ENCODE measurements around the gene PLPP3. TPM values are rescaled to one million over a fixed set of nuclear protein-coding genes. Genes with fewer than 3 reads are reported as not detected.

PLPP3 gene
- total RNA-seq, 1 experiment from 2014 or later: 3.4 TPM

DNA sequence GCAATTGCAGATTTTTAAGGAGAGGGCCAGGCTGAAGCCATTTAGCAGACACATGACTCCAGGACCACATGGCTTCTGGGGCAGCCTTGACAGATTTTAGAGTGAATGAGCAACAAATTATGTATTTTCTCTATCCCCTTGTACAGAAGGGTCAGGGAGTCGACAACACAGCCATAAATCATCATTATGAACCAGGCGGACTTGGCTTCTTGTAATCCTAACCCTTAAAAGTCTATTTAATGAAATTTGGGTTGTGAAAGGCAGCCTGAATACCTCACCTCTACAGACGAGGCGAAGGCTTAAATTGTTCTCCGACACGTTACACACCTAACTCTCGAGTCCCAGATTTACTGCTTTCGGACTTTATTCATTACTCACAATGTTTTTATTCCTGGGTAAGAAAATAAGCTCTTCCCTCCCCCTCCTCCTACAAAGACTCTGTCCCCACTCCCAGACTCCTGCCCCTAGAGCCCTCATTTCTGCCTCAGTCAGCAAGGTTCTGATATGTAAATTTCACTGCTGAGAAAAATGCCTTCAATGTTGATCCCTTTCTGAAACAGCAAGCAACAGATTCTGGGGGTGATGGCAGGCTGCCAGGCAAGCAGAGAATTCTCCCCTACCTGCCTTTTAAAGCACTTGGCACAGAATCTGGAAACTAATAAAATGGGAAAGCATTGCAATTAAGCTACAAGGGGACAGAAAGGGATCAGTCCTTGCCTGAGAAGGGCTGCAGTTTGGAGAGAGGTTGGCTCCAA, 51.6 kb downstream of the PLPP3 start:
- Histone ChIP-seq H3K4me1 (ENCODE audit: control insufficient read depth in 1 of 2, insufficient read depth in 2 of 2, low read length in 2 of 2) (no peaks in the 10 kb centered on the region; a peak in 1 of 4 replicates), H4K20me1 (ENCODE audit: insufficient read depth) (no peaks in the 10 kb centered on the region), H3K4me3 (replicated peaks in 1 of 2; ENCODE audit: low read depth in 1 of 2, low read length in 2 of 2) (no peak overlapping the region), H3K36me3 (ENCODE audit: control insufficient read depth in 1 of 2, insufficient read depth in 2 of 2, low read length in 2 of 2) (no peaks in the 10 kb centered on the region), H3K4me2 (ENCODE audit: low read length) (no peak overlapping the region), H3K79me2 (ENCODE audit: insufficient read depth, low read length) (no peaks in the 10 kb centered on the region), H3K9me3 (ENCODE audit: control insufficient read depth in 1 of 2, insufficient read depth in 1 of 2, low read depth in 1 of 2, low read length in 2 of 2) (no peaks in the 10 kb centered on the region), H2AFZ (ENCODE audit: low read depth, low read length, poor library complexity, severe bottlenecking) (no peak overlapping the region), H3K9me2 (ENCODE audit: insufficient read depth) (no peaks in the 10 kb centered on the region), H3K9ac (ENCODE audit: low read length) (no peak overlapping the region), H3K27ac (ENCODE audit: low read depth, low read length) (no peak overlapping the region), H3K27me3 (ENCODE audit: insufficient read depth, low read length) (no peaks in the 10 kb centered on the region)
- TF ChIP-seq RAD21 (IDR thresholded peaks at IDR 0.05; ENCODE audit: low read depth) (no peak), SIN3A (IDR thresholded peaks at IDR 0.05; ENCODE audit: low read depth) (no peak), EZH2 (IDR thresholded peaks at IDR 0.05) (no peak), YY1 (IDR thresholded peaks at IDR 0.05; ENCODE audit: extremely low read depth, insufficient replicate concordance, low read depth, low read length) (no peak), POLR2AphosphoS5 (IDR thresholded peaks at IDR 0.05; ENCODE audit: low read depth, low read length) (no peak), SP1 (IDR thresholded peaks at IDR 0.05; ENCODE audit: low read depth) (no peak), ELF1 (IDR thresholded peaks at IDR 0.05; ENCODE audit: borderline replicate concordance, low read depth) (no peak), EGR1 (IDR thresholded peaks at IDR 0.05; ENCODE audit: low read depth) (no peak), TCF7L2 (IDR thresholded peaks at IDR 0.05; ENCODE audit: borderline replicate concordance, extremely low read depth, insufficient read depth, insufficient read length) (no peak), EZH2phosphoT487 (IDR thresholded peaks at IDR 0.05; ENCODE audit: borderline replicate concordance) (no peak)
- TF ChIP-seq, protein P1, sequence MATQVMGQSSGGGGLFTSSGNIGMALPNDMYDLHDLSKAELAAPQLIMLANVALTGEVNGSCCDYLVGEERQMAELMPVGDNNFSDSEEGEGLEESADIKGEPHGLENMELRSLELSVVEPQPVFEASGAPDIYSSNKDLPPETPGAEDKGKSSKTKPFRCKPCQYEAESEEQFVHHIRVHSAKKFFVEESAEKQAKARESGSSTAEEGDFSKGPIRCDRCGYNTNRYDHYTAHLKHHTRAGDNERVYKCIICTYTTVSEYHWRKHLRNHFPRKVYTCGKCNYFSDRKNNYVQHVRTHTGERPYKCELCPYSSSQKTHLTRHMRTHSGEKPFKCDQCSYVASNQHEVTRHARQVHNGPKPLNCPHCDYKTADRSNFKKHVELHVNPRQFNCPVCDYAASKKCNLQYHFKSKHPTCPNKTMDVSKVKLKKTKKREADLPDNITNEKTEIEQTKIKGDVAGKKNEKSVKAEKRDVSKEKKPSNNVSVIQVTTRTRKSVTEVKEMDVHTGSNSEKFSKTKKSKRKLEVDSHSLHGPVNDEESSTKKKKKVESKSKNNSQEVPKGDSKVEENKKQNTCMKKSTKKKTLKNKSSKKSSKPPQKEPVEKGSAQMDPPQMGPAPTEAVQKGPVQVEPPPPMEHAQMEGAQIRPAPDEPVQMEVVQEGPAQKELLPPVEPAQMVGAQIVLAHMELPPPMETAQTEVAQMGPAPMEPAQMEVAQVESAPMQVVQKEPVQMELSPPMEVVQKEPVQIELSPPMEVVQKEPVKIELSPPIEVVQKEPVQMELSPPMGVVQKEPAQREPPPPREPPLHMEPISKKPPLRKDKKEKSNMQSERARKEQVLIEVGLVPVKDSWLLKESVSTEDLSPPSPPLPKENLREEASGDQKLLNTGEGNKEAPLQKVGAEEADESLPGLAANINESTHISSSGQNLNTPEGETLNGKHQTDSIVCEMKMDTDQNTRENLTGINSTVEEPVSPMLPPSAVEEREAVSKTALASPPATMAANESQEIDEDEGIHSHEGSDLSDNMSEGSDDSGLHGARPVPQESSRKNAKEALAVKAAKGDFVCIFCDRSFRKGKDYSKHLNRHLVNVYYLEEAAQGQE (IDR thresholded peaks at IDR 0.05; ENCODE audit: low read depth): no peak
- TF ChIP-seq, protein P2, sequence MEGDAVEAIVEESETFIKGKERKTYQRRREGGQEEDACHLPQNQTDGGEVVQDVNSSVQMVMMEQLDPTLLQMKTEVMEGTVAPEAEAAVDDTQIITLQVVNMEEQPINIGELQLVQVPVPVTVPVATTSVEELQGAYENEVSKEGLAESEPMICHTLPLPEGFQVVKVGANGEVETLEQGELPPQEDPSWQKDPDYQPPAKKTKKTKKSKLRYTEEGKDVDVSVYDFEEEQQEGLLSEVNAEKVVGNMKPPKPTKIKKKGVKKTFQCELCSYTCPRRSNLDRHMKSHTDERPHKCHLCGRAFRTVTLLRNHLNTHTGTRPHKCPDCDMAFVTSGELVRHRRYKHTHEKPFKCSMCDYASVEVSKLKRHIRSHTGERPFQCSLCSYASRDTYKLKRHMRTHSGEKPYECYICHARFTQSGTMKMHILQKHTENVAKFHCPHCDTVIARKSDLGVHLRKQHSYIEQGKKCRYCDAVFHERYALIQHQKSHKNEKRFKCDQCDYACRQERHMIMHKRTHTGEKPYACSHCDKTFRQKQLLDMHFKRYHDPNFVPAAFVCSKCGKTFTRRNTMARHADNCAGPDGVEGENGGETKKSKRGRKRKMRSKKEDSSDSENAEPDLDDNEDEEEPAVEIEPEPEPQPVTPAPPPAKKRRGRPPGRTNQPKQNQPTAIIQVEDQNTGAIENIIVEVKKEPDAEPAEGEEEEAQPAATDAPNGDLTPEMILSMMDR (IDR thresholded peaks at IDR 0.05 in 2 of 3, conservative IDR thresholded peaks at IDR 0.05 in 1 of 3; ENCODE audit: borderline replicate concordance in 1 of 3, insufficient read depth in 1 of 3, low read depth in 2 of 3, low read length in 2 of 3): no peak
- TF ChIP-seq, protein P3, sequence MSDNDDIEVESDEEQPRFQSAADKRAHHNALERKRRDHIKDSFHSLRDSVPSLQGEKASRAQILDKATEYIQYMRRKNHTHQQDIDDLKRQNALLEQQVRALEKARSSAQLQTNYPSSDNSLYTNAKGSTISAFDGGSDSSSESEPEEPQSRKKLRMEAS (IDR thresholded peaks at IDR 0.05): no peak
- TF ChIP-seq, protein P4, sequence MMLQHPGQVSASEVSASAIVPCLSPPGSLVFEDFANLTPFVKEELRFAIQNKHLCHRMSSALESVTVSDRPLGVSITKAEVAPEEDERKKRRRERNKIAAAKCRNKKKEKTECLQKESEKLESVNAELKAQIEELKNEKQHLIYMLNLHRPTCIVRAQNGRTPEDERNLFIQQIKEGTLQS (IDR thresholded peaks at IDR 0.05): no peak
- ChIA-PET POLR2A (interaction anchor here (0.6 kb wide), 1 partner anchor 18 kb away, joined by 4 read pairs; no protein-coding TSS in a partner anchor), RAD21 (ENCODE audit: low non-redundant PET in 1 of 2, low total read pairs in 2 of 2, uncharacterized antibody in 2 of 2, unreplicated experiment in 2 of 2) (no interaction called here), CTCF (no interaction called here)
- ATAC-seq: no peak
- DNase-seq (ENCODE audit: low read depth, low spot score): no peak
- intact Hi-C loops (cut with micrococcal nuclease): no loop called here
- no TSS peak for BruUV-seq (replicated peaks)
